Peyer's patch (tissue), 4 donors: ENCODE data around the gene ZNF57. TPM values are rescaled to one million over a fixed set of nuclear protein-coding genes. Genes with fewer than 3 reads are reported as not detected.

Experiments
- DNase-seq, 3 donors: peaks; one replicate each; pipeline ENCODE4 v3.0.0-alpha.2; 2017 to 2019
- H3K27ac ChIP-seq, 4 donors: fragments of 200-600 bp; sonication (generic); one replicate each; pipeline ENCODE4 v1.5.1; 2016 to 2019
- H3K27me3 ChIP-seq, 2 donors: fragments of 200-600 bp; sonication (generic); one replicate each; pipeline ENCODE4 v1.5.1; 2019
- H3K36me3 ChIP-seq, 3 donors: fragments of 200-600 bp; sonication (generic); one replicate each; pipeline ENCODE4 v1.5.1; 2016 to 2019
- H3K4me1 ChIP-seq, 4 donors: fragments of 200-600 bp; sonication (generic); one replicate each; pipeline ENCODE4 v1.5.1; 2016 to 2019
- H3K4me3 ChIP-seq, 4 donors: fragments of 200-600 bp; sonication (generic); 1 replicate in 3 of 4; 2 replicates in 1 of 4; pipeline ENCODE4 v1.5.1; 2016 to 2019; ENCODE audit warnings: mild to moderate bottlenecking in 1 of 4
- H3K9me3 ChIP-seq, 4 donors: fragments of 200-600 bp; sonication (generic); one replicate each; pipeline ENCODE4 v1.5.1; 2016 to 2019; ENCODE audit warnings: mild to moderate bottlenecking in 1 of 4
- CTCF ChIP-seq, 6 experiments: fragments of 450-650 bp in 4 of 6; fragments of 200-600 bp in 2 of 6; sonication (generic) in 1 of 6; IDR thresholded peaks; one replicate each; pipeline ENCODE4 v1.5.1; 2017 to 2019; ENCODE audit warnings: antibody characterized with exemption in 6 of 6, mild to moderate bottlenecking in 3 of 6, moderate library complexity in 1 of 6
- POLR2A ChIP-seq, 2 donors: fragments of 450-650 bp; IDR thresholded peaks; one replicate each; pipeline ENCODE4 v1.5.1; 2017; ENCODE audit warnings: antibody characterized with exemption in 2 of 2, mild to moderate bottlenecking in 2 of 2, moderate library complexity in 2 of 2
- total RNA-seq, 4 donors: library from RNA; depleted of rRNA; stranded (reverse); fragments of >200 nt; gene quantifications; one replicate each; pipeline ENCODE4 v1.1.0, GENCODE V29; 2016

Gene ZNF57
- total RNA-seq = 10 to 100 TPM in 3 of 4 donors, 1 to 10 TPM in 1; 2.5 to 24.1 (median 19.3) TPM

- TF ChIP-seq POLR2A (IDR thresholded peaks at IDR 0.05) = peak; percentile 93
- peak in 2 of 6 experiments; percentile 6 to 19 for TF ChIP-seq CTCF (IDR thresholded peaks at IDR 0.05)
- H3K4me1 ChIP-seq = peaks cover 0 to 27% (median 3%) of the 10 kb centered on the region in 4 donors
- H3K27me3 ChIP-seq = no peaks in the 10 kb centered on the region
- H3K36me3 ChIP-seq = peaks cover 0 to 7% (median 0%) of the 10 kb centered on the region in 3 donors
- H3K9me3 ChIP-seq = peaks cover 0 to 6% (median 2%) of the 10 kb centered on the region in 4 donors
- H3K4me3 ChIP-seq = peak within 1 kb of the TSS; percentile 58 to 86 (median 75)
- peak; percentile 99 to 100 (median 100) for DNase-seq
- peak within 1 kb of the TSS; percentile 66 to 85 (median 82) for H3K27ac ChIP-seq
These were observed at the start of gene ZNF57 for GRCh38 chr19:2900296-2901252. ZNF57 (plus strand) TSS chr19:2900928; CDS start chr19:2901046, 118 bp downstream.

- DNase-seq = no peak
- H3K27ac ChIP-seq = no peak overlapping the region
- TF ChIP-seq CTCF (IDR thresholded peaks at IDR 0.05) = no peak
- no peaks in the 10 kb centered on the region for H3K27me3 ChIP-seq
- H3K4me3 ChIP-seq = no peak overlapping the region
- peaks cover 0 to 47% (median 8%) of the 10 kb centered on the region in 3 donors for H3K36me3 ChIP-seq
- H3K9me3 ChIP-seq = peaks cover 0 to 57% (median 10%) of the 10 kb centered on the region in 4 donors
- no peaks in the 10 kb centered on the region for H3K4me1 ChIP-seq
These were observed 48.1 kb upstream of the ZNF57 start for GRCh38 chr19:2852598-2852997.

- Histone ChIP-seq H3K4me3 (no peak overlapping the region), H3K27ac (no peak overlapping the region), H3K36me3 (peaks cover 0 to 47% (median 8%) of the 10 kb centered on the region in 3 donors), H3K27me3 (no peaks in the 10 kb centered on the region), H3K9me3 (peaks cover 0 to 63% (median 10%) of the 10 kb centered on the region in 4 donors), H3K4me1 (no peaks in the 10 kb centered on the region)
- TF ChIP-seq POLR2A (IDR thresholded peaks at IDR 0.05) (no peak), CTCF (IDR thresholded peaks at IDR 0.05) (no peak)
- no peak for DNase-seq
These were observed 47.6 kb upstream of the ZNF57 start for GRCh38 chr19:2853015-2853606.

- no peaks in the 10 kb centered on the region for H3K4me1 ChIP-seq
- TF ChIP-seq CTCF (IDR thresholded peaks at IDR 0.05) (no peak), POLR2A (IDR thresholded peaks at IDR 0.05) (no peak)
- no peak for DNase-seq
- no peak overlapping the region for H3K4me3 ChIP-seq
- H3K9me3 ChIP-seq = peaks cover 0 to 70% (median 10%) of the 10 kb centered on the region in 4 donors
- peaks cover 0 to 47% (median 8%) of the 10 kb centered on the region in 3 donors for H3K36me3 ChIP-seq
- H3K27ac ChIP-seq = no peak overlapping the region
- H3K27me3 ChIP-seq = no peaks in the 10 kb centered on the region
These were observed 45.9 kb upstream of the ZNF57 start for GRCh38 chr19:2854849-2855248.

- Histone ChIP-seq H3K27ac (no peak overlapping the region), H3K4me1 (no peaks in the 10 kb centered on the region), H3K27me3 (no peaks in the 10 kb centered on the region), H3K4me3 (no peak overlapping the region), H3K9me3 (peaks cover 0 to 58% (median 10%) of the 10 kb centered on the region in 4 donors), H3K36me3 (peaks cover 0 to 33% (median 6%) of the 10 kb centered on the region in 3 donors)
- TF ChIP-seq CTCF (IDR thresholded peaks at IDR 0.05) (no peak), POLR2A (IDR thresholded peaks at IDR 0.05) (no peak)
- no peak for DNase-seq
These were observed 44.2 kb upstream of the ZNF57 start for GRCh38 chr19:2856457-2857050.
